GM23248 (cell line): ENCODE measurements around the gene MTHFD1. TPM values are rescaled to one million over a fixed set of nuclear protein-coding genes. Genes with fewer than 3 reads are reported as not detected.

Experiments
- DNase-seq: peaks from one replicate; pipeline ENCODE4 v3.0.0-alpha.2; 2015
- H2AFZ ChIP-seq: fragments of 200-600 bp; sonication (generic); 2 replicates; pipeline ENCODE4 v1.6.1; 2016; ENCODE audit warnings: antibody characterized with exemption
- H3F3A ChIP-seq: fragments of 200-600 bp; sonication (generic); 2 replicates; pipeline ENCODE4 v1.6.1; 2016; ENCODE audit warnings: mild to moderate bottlenecking, antibody characterized with exemption, mixed run types; ENCODE audit not compliant: insufficient read depth
- H3K27ac ChIP-seq: fragments of 200-600 bp; sonication (generic); 2 replicates; pipeline ENCODE4 v1.5.1; 2016; ENCODE audit warnings: mild to moderate bottlenecking
- H3K27me3 ChIP-seq: fragments of 200-600 bp; sonication (generic); replicated peaks from 2 replicates; pipeline ENCODE4 v1.6.1; 2016; ENCODE audit warnings: mild to moderate bottlenecking; ENCODE audit not compliant: insufficient read depth
- H3K36me3 ChIP-seq: fragments of 200-600 bp; sonication (generic); 2 replicates; pipeline ENCODE4 v1.6.1; 2016; ENCODE audit warnings: low read depth, mild to moderate bottlenecking
- H3K4me1 ChIP-seq: fragments of 200-600 bp; sonication (generic); 2 replicates; pipeline ENCODE4 v1.6.1; 2016; ENCODE audit warnings: mild to moderate bottlenecking; ENCODE audit not compliant: insufficient read depth
- H3K4me2 ChIP-seq: fragments of 200-600 bp; sonication (generic); one replicate; pipeline ENCODE4 v1.6.1; 2016; ENCODE audit warnings: mild to moderate bottlenecking; ENCODE audit not compliant: unreplicated experiment
- H3K4me3 ChIP-seq: fragments of 200-600 bp; sonication (generic); 2 replicates; pipeline ENCODE4 v1.5.1; 2016; ENCODE audit warnings: mild to moderate bottlenecking
- H3K79me2 ChIP-seq: fragments of 200-600 bp; sonication (generic); 2 replicates; pipeline ENCODE4 v1.6.1; 2016; ENCODE audit warnings: mild to moderate bottlenecking; ENCODE audit not compliant: insufficient read depth
- H3K9ac ChIP-seq: fragments of 200-600 bp; sonication (generic); 2 replicates; pipeline ENCODE4 v1.6.1; 2016; ENCODE audit warnings: mild to moderate bottlenecking
- H3K9me2 ChIP-seq: fragments of 200-600 bp; sonication (generic); 2 replicates; pipeline ENCODE4 v1.6.1; 2016; ENCODE audit warnings: mixed run types, mild to moderate bottlenecking, moderate library complexity; ENCODE audit not compliant: insufficient read depth
- H3K9me3 ChIP-seq: fragments of 200-600 bp; sonication (generic); one replicate; pipeline ENCODE4 v1.6.1; 2017; ENCODE audit warnings: low read depth
- H4K20me1 ChIP-seq: fragments of 200-600 bp; sonication (generic); 2 replicates; pipeline ENCODE4 v1.6.0; 2016; ENCODE audit not compliant: insufficient read depth
- EZH2 ChIP-seq: fragments of 200-600 bp; sonication (generic); IDR thresholded peaks from 2 replicates; pipeline ENCODE4 v1.6.1; 2018; ENCODE audit warnings: antibody characterized with exemption, mild to moderate bottlenecking; ENCODE audit not compliant: insufficient read depth, poor library complexity, severe bottlenecking
- EZH2phosphoT487 ChIP-seq: fragments of 200-600 bp; sonication (generic); IDR thresholded peaks from 2 replicates; pipeline ENCODE4 v1.6.1; 2018; ENCODE audit warnings: antibody characterized with exemption, moderate library complexity, mild to moderate bottlenecking, low read depth; ENCODE audit not compliant: insufficient read depth
- WGBS, 2 experiments: methylation state at CpG; one replicate each; pipeline ENCODE4 v1.1.6; 2015 to 2017; ENCODE audit warnings: low lambda C conversion rate in 2 of 2, low coverage in 1 of 2; ENCODE audit errors: missing lambda C conversion rate in 2 of 2; 5-methylcytosine and 5-hydroxymethylcytosine counted together
- in situ Hi-C: fragments of 300-500 bp; cut with MboI; formaldehyde crosslinking; loops from 2 replicates; pipeline ENCODE4 v1.15.0; 2020
- polyA plus RNA-seq: library from polyadenylated mRNA; unstranded; fragments of >200 nt; fragmentation: Nextera tagmentation; extraction: Ambion mirVana; gene quantifications from 2 replicates; pipeline ENCODE4 v1.2.1, GENCODE V29; 2016
- total RNA-seq: library from RNA; depleted of rRNA; stranded (reverse); fragments of >200 nt; shearing (Covaris generic); gene quantifications from 2 replicates; pipeline ENCODE4 v1.2.3, GENCODE V29; 2014; rRNA removed

MTHFD1 gene
- total RNA-seq (23.4 and 24.1 TPM in 2 replicates), polyA plus RNA-seq (45.6 and 52.9 TPM in 2 replicates)

DNA sequence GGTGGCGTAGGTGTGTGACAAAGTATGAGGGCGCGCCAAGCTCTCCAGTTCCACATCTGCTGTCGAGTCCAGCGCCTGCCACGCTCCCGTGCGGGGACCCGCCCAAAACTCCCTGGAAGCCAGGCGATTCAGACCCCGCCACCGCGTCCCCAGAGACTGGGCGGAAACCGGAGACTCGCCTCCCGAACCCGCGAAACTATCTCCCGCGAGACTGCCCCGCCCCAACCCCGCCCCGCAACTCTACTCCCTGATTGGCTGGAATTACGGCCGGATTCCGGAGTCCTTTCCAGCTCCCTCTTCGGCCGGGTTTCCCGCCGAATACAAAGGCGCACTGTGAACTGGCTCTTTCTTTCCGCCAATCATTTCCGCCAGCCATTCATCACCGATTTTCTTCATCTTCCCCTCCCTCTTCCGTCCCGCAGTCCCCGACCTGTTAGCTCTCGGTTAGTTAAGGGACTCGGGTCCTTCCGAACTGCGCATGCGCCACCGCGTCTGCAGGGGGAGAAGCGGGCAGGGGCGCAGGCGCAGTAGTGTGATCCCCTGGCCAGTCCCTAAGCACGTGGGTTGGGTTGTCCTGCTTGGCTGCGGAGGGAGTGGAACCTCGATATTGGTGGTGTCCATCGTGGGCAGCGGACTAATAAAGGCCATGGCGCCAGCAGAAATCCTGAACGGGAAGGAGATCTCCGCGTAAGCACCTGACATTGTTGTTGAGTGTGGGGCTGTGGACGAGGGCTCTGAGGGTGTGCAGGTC lies at the start of gene MTHFD1:
MTHFD1 (plus strand) TSS at position 572 of the 751 bp plus-strand sequence; CDS start at position 647, 75 bp downstream.
- Histone ChIP-seq H3K27ac (peak within 1 kb of the TSS; percentile 80), H3K4me3 (peak within 1 kb of the TSS; percentile 86), H4K20me1 (no peaks in the 10 kb centered on the region), H3K4me2 (peak within 1 kb of the TSS; percentile 100), H3K27me3 (no peaks in the 10 kb centered on the region), H3K79me2 (peaks cover 44% of the 10 kb centered on the region), H3K9me3 (no peaks in the 10 kb centered on the region), H3K9me2 (no peaks in the 10 kb centered on the region), H3K36me3 (peaks cover 5% of the 10 kb centered on the region), H3K4me1 (peaks cover 8% of the 10 kb centered on the region; the same call in 1 of the 2 replicates), H3F3A (peaks cover 11% of the 10 kb centered on the region), H2AFZ (peak within 1 kb of the TSS; percentile 96), H3K9ac (peak within 1 kb of the TSS; percentile 92)
- in situ Hi-C loops: no loop called here
- WGBS, 2 experiments: 0 to 1% methylated on average over 43 to 57 of the region's 58 CpGs
- TF ChIP-seq EZH2: no peak
- no peak for TF ChIP-seq EZH2phosphoT487
- peak; percentile 98 for DNase-seq

DNA sequence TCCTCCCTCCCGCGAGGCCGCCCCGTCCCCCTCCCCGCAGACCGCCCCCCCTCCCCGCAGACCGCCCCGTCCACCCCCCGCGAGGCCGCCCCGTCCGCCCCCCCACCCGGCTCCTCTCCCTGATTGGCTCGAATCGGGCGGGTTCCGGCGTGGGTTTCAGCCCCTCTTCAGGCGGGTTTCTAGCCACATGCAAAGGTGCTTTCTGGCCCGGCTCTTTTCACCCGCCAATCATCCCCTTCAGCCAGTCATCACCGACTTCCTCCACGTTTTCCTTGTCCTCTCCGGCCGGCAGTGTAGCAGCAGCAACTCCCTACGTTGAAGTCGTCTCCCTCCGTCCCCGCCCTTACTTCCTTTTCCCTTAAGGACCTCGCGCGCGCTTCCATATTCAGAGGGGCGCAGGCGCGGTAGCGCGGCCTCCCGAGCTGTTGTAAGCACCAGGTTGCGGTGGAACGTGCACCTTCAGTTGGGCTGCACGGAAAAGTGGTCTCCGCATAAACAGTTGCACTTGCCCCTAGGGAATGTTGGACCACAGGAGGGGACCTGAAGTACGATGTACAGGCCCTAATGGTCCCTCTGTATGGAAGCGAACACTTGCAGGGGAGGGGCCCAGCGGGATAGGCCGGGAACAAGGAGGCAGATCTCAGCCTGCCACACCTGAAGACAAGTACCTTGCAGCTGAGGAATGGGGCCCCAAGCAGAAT lies 49.4 kb upstream of the MTHFD1 start:
- no peaks in the 10 kb centered on the region for H3K4me1 ChIP-seq

DNA sequence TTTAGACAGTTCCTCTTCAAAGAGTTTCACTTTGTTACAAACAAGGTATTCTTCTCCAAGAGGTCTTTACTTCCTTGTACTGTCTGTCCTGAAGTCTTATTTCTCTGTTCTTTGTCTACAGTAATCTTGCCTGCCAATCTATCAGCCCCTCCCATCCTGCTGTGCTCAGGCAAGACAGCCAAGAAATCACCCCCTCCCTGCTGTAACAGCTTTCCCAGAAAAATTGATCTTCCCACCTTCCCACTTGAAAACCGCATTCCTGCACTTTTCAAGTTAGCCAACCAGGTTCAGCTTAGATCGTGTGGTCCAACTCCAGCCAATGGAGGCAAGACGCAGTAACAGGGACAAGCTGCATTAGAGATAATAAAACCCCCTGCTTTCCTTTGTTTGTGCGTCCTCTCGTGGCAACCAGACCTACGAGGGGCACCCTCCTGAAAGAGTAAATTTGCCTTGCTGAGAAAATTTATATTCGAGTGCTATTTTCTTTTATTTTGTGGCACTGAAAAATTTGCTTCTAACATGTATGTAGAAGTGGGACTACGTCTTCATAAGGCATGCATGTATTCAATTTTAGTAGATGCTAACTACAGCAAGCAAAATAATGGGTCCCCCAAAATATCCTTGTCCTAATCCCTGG lies 47.5 kb upstream of the MTHFD1 start:
- peak; percentile 31 for DNase-seq
- H3K4me1 ChIP-seq: no peaks in the 10 kb centered on the region; the same call in 1 of the 2 replicates
- no peaks in the 10 kb centered on the region for H3K79me2 ChIP-seq
- in situ Hi-C loops: loop anchor here (10.0 kb wide), 1 partner anchor 134 kb away; no protein-coding TSS in a partner anchor
- H3K9ac ChIP-seq: no peak overlapping the region
- H3K4me2 ChIP-seq: no peak overlapping the region
- H3K4me3 ChIP-seq: no peak overlapping the region
- no peaks in the 10 kb centered on the region for H3K36me3 ChIP-seq
- TF ChIP-seq EZH2phosphoT487 (no peak), EZH2 (no peak)
- no peak overlapping the region for H2AFZ ChIP-seq
- WGBS, 2 experiments: 91 to 93% methylated on average over 8 of the region's 8 CpGs
- no peaks in the 10 kb centered on the region for H3K27me3 ChIP-seq
- H4K20me1 ChIP-seq: no peaks in the 10 kb centered on the region
- no peaks in the 10 kb centered on the region for H3K9me2 ChIP-seq
- H3F3A ChIP-seq: no peaks in the 10 kb centered on the region
- H3K27ac ChIP-seq: no peak overlapping the region
- H3K9me3 ChIP-seq: no peaks in the 10 kb centered on the region

More for the DNA sequence above, 49.4 kb upstream of the MTHFD1 start:
- H2AFZ ChIP-seq: peak overlapping the region; percentile 97
- H3K36me3 ChIP-seq: no peaks in the 10 kb centered on the region
- no peaks in the 10 kb centered on the region for H4K20me1 ChIP-seq
- H3F3A ChIP-seq: no peaks in the 10 kb centered on the region
- no peaks in the 10 kb centered on the region for H3K79me2 ChIP-seq
- no peaks in the 10 kb centered on the region for H3K27me3 ChIP-seq
- in situ Hi-C loops: no loop called here
- peak; percentile 96 for DNase-seq
- no peak for TF ChIP-seq EZH2phosphoT487
- TF ChIP-seq EZH2: no peak
- H3K9me2 ChIP-seq: no peaks in the 10 kb centered on the region
- peak overlapping the region; percentile 88 for H3K4me2 ChIP-seq
- WGBS, 2 experiments: 2 to 3% methylated on average over 34 to 40 of the region's 49 CpGs
- H3K27ac ChIP-seq: peak overlapping the region; percentile 30; the same call in 1 of the 2 replicates
- peak overlapping the region; percentile 90 for H3K4me3 ChIP-seq
- peak overlapping the region; percentile 83 for H3K9ac ChIP-seq
- H3K9me3 ChIP-seq: no peaks in the 10 kb centered on the region

DNA sequence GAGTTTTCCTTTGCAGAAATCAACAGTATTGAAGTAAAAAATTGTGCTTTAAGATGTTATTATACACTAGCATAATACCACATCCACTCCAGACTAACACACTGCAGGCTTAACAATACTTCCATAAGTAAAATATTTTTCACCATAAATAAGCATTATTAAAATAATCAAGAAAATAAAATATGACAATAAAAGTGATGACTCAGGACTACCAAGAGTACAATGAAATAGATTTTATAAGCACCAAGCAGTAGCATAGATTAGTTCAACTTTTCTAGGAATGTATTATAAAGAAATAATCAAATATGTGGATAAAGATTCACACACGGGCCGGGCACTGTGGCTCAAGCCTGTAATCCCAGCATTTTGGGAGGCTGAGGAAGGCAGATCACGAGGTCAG lies 40.4 kb upstream of the MTHFD1 start:
- Histone ChIP-seq H2AFZ (no peak overlapping the region), H3K9me2 (no peaks in the 10 kb centered on the region), H3K79me2 (no peaks in the 10 kb centered on the region), H4K20me1 (no peaks in the 10 kb centered on the region), H3K4me1 (no peaks in the 10 kb centered on the region; the same call in 1 of the 2 replicates), H3F3A (no peaks in the 10 kb centered on the region), H3K27ac (no peak overlapping the region), H3K9me3 (no peaks in the 10 kb centered on the region), H3K9ac (no peak overlapping the region), H3K4me2 (no peak overlapping the region), H3K36me3 (no peaks in the 10 kb centered on the region), H3K27me3 (no peaks in the 10 kb centered on the region), H3K4me3 (no peak overlapping the region)
- WGBS, 2 experiments: 90 to 91% methylated on average over 3 of the region's 3 CpGs
- TF ChIP-seq EZH2phosphoT487 (no peak), EZH2 (no peak)
- in situ Hi-C loops: loop anchor here (10.0 kb wide), 1 partner anchor 127 kb away; no protein-coding TSS in a partner anchor
- DNase-seq: no peak
